Measurements from ENCODE around the gene CHRNA5.

The CHRNA5 gene

GRCh38 chr15:78620527-78621421, 55.5 kb downstream of the CHRNA5 start, which contains the start of gene CHRNA3:
Gene CHRNA3, minus strand, starts transcription at chr15:78620996. Its CDS starts 202 bp downstream, at chr15:78620794.
- no peak for DNase-seq (ENCODE audit: low spot score)

DNA sequence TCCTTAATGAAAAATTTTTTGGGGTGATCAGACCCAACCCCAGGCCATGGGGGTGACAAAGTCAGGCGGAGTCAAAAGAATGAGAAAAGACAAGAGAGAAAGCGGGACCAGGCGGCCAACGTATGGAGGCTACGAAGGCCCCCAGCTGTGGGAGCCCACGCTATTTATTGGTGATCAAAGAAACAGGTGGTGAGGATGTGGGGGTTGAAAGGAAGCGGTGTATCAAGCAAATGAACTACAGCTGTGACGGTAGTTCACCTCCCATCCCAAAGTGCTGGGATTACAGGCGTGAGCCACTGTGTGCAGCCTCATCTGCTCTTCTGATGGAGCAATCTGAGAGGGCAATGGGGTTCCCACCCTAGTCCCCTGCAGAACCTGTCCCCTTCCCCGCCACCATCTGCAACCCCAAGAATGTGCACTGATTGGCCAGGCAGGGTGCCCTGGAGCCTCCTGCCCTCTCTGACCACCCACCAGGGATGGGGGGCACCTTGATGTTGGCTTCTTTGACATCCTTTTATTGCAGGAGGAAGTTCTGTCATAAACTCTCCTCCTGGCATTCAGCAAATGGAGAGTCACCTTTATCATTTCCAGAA, 56.6 kb downstream of the CHRNA5 start:
- DNase-seq (ENCODE audit: low spot score), result no peak

- no peak for DNase-seq (ENCODE audit: low spot score)
These were observed 58.6 kb downstream of the CHRNA5 start for GRCh38 chr15:78623786-78624497.

DNA sequence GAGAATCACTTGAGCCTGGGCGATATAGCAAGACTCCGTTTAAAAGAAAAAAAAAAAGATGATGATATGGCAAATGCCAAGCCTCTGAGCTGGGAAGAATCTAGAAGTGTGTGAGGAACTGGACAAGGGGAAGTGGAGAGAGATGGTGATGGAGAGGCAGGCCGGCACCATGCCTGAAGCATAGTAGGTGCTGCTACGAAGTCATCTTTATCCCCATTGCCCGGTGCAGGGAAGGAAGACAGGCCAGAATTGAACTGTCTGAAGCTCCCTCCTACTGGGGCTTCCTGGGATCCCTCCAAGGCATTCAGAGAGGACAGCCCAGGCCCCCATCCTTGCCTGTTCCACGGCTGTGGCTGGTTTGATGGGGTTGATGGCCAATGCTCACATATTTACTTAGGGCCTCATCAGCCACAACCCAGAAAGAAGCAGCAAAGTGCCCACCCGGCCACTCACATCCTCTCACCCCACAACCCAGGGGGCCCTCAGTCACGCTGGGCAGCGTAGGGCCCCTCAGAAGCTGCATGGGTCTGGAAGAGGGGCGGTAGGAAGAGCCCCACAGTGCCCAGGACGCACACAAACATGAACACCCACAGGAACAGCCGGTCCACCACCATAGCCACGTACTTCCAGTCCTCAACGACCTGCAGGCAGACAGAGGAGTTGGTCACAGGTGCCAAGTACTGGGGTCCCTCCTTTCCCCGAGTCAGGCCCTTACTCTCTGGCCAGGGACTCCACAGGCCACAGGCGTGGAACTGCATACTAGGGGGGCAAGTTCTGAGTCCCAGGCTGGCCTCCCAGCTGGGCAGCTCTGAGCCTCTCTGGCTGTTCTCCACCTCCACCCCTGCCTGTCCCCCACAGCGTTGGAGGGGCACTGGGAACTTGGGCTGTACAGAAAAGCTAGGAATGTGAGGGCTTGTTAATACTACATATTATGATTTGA, 59.6 kb downstream of the CHRNA5 start:
- no peak for DNase-seq (ENCODE audit: low spot score)

DNA sequence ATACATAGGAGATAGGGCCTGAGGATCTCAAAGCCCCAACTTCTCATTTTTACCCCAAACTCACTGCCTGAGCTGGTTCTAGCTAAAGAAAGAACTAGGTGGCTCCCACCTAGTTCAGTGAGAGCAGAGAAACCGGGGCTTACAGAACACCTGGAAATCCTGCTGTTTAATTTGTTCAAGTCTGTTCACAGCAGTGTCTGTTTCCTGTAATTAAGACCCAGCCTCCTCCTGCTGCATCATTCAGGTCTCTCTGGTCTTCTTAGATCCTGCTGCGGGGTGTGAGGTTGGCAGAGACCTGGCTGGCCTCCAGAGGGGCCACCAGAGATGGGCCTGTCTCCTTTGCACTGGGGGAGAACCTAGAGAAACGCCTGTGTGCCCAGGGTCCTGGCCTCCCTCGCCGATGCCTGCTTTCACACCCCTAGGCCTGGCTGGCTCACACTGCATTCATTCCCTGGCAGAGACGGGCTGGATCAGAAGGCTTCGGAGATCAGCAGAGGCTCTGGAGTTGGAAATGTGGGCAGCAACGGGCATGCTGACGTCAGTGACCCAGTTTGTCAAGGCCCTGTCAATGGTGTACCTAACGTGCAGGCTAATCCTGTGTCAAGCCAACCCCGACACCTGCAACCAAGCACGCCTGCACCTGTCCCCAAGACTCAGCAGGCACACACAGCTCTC, 60.4 kb downstream of the CHRNA5 start:
- DNase-seq (ENCODE audit: low spot score), result no peak

- no peak for DNase-seq (ENCODE audit: low spot score)
These were observed 61.2 kb downstream of the CHRNA5 start for GRCh38 chr15:78626381-78626995.

DNA sequence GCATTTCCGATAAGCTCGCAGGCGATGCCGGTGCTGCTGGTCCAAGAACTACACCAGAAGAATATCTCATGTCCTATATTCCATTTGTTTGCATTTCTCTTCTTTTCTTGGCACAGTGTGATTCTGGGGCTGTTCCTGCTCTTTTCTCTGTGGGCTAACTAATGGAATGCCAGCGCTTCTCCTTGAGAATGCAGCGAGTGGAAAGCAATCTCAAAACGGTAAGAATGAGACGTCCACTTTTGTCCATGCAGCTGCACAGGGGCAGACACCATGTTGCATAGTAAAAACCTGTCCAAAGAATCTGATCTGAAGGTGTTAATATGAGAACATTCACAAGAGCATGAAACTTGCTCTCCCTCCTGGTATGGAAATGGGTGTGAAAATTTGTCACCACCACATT, 62.0 kb downstream of the CHRNA5 start:
- no peak for DNase-seq (ENCODE audit: low spot score)

DNA sequence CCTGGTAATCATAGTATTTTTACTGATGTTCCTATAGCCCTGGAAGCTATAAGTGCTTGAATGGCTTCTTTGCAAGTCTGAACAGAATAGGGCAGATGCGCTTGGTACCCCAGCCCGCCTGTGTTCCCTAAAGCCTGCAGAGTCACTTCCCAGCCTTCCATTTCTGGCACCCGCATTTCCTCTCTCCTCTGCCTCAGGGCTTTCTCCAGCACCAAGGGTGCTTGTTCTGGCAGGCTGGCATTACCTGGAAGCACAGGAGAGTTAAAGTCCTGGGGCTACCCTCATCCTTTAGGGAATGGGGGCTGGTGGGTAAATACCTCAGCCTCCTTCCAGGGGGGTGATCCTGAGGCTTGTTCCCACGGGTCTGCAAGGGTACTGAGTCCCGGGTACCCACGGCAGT, 62.9 kb downstream of the CHRNA5 start:
- no peak for DNase-seq (ENCODE audit: low spot score)

- no peak for DNase-seq (ENCODE audit: low spot score)
These were observed 63.9 kb downstream of the CHRNA5 start for GRCh38 chr15:78629031-78629715.

- no peak for DNase-seq (ENCODE audit: low spot score)
These were observed 64.4 kb downstream of the CHRNA5 start for GRCh38 chr15:78629716-78630065.

DNA sequence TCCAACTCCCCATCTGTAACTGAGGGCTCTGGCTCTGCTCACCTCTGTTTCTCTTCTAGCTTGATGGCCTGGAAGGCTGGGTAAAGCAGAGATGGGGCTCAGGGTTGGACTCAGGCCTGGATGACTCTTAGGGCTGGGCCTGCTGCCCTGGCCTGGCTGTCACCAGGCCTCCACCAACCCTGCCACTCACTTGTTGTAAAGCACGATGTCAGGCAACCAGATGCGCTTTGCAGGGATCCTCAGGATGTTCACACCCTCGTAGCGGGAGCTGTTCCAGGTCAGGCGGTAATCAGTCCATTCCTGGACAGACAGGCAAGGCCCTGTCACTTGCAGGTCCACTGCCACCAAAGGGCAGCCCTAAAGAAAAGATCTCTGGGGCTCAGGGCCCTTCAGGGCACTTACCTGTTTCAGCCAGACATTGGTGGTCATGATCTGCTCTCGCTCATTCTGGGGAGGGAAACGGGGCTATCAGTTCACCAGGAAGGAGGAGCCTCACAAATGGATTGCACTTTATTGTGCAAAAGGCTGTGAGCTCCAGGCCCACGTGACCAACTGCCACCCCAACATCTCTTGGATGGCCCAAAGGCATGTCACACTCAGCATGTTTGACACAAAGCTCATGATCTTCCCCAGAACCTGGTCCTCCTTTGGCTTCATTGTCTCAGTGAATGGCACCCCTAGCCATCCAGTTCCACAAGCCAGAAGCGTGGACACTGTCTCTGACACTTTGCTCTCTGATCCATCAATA, 65.7 kb downstream of the CHRNA5 start:
- no peak for DNase-seq (ENCODE audit: low spot score)

DNA sequence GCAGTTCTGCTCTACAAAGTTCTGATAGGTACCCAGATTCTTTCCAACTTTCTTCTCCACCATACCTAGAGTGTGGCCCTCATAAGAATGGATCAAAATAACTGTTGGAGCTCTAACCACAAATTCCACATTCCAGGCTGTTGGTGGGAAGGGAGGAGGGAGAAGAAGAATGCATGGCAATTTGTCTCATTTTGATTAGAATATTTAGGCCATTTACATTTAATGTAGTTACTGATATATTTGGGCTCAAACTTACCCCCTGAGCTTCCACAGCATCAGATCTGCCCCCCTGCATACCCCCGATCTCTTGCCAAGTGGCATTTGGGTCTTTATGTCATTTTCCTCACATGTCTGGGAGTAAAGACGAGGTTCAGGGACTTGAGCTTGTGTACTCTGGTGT, 68.0 kb downstream of the CHRNA5 start:
- DNase-seq (ENCODE audit: low spot score), result no peak

DNA sequence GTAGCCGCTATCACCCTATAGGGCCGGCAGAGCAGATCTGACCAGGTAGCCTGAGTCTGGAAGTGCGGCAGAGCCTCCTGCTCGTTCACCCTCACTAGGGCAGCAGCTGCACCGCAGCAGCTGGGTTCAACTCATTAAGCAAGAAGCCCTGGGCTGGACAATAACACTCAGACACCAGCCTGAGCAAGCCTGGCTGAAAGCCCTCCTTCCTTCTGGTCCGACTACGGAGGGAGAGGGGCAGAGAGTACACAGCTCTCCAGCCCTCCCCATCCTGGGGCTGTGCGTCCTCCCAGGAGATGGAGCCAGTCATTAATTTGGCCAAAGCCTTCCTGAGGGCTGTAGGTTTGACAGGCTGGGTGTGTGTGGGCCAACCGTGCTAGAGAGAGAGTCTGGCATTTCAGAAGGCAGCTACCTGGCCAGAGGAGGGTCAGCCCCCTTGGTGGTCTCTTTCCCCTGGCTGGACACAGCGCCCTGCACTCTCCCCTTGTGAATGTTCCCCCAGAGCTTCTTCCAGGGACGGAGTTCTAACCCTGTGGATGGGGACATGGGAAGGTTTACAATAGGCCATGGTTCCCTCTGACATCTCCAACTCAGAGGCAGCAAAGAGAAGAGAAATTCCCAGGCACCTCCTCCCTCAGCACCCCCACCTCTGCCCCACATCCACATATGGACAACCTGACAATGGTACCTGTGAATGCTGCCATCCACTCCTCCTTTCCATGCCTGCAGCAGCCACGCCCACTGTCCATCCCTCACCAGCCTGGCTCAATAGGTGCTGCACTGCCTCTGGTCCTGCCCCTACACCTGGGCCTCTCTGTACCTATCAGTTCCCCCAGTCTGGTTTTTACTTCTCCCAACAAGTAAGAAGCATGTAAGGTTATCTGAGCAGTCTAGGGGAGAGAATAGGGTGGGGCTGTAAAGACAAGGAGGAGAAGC, 69.2 kb downstream of the CHRNA5 start:
- no peak for DNase-seq (ENCODE audit: low spot score)

- no peak for DNase-seq (ENCODE audit: low spot score)
These were observed 70.0 kb downstream of the CHRNA5 start for GRCh38 chr15:78635346-78635745.

DNA sequence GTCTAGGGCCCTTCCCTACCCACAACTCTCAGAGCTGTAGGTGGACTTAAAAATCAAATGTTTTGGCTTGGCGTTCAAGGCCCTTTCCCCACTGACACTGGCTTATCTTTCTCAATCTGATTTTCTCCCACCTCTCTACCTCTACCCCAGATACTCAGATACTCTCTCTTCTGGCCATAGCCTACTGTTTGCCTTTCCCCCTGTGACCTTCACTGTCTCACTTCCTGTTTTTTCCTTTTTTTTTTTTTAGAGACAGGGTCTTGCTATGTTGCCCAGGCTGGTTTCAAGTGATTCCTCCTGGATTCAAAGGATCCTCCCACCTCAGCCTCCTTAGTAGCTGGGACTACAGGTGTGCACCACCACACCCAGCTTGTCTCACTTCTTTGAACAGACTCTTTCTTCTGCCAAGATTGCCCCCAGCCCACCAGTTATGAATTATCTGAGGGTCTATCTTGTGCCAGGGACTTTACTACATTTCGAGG, 71.1 kb downstream of the CHRNA5 start:
- no peak for DNase-seq (ENCODE audit: low spot score)

- no peak for DNase-seq (ENCODE audit: low spot score)
These were observed 72.6 kb downstream of the CHRNA5 start for GRCh38 chr15:78637776-78638435.

- DNase-seq (ENCODE audit: low spot score), result peak; percentile 68
These were observed 73.5 kb downstream of the CHRNA5 start for GRCh38 chr15:78638658-78639314.
